ENCODE data around the gene MFAP3L. TPM values are rescaled to one million over a fixed set of nuclear protein-coding genes. Genes with fewer than 3 reads are reported as not detected.

The MFAP3L gene
- total RNA-seq, 6 experiments from 2014 or later = 0.94 to 6.4 (median 2.1) TPM

GRCh38 chr4:169999923-170000322 is 26.3 kb downstream of the MFAP3L start:
- H3K4me3 Mint-ChIP-seq = no peak overlapping the region
- H3K27me3 Mint-ChIP-seq (ENCODE audit: insufficient read depth) = peaks cover 8% of the 10 kb centered on the region; the same call in 1 of the 2 replicates
- H3K27ac Mint-ChIP-seq = no peak overlapping the region

DNA sequence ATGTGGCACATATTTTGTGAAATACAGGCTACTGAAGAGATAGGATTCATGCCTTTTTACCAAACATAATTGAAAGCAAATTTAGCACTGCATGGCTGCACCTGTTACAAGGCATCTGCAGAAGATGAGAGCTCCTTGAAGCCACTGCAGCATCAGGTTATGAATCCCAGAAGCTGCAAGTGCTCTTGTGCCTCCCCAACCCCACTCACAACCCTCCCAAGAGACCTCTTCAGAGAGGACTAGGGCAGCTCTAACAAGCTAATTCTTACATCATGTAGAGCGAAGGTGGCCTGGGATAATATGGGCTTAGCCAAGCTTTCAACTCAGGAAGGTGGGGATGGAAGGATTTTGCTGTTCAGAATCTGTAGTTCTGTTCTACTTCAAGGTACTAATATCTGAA is 27.2 kb downstream of the MFAP3L start:
- no peaks in the 10 kb centered on the region for H3K9me3 Mint-ChIP-seq

More at GRCh38 chr4:169999923-170000322, 26.3 kb downstream of the MFAP3L start:
- TF ChIP-seq CTCF (IDR thresholded peaks at IDR 0.05) = no peak
- Mint-ChIP-seq H3K4me1 (ENCODE audit: low read depth) (peaks cover 20% of the 10 kb centered on the region), H3K36me3 (ENCODE audit: low read depth) (no peaks in the 10 kb centered on the region), H3K9me3 (no peaks in the 10 kb centered on the region)
- DNase-seq = no peak

GRCh38 chr4:169996379-169997240 is 29.6 kb downstream of the MFAP3L start:
- Mint-ChIP-seq H3K27me3 (ENCODE audit: insufficient read depth) (peaks cover 18% of the 10 kb centered on the region), H3K36me3 (ENCODE audit: low read depth) (no peaks in the 10 kb centered on the region), H3K27ac (no peak overlapping the region), H3K9me3 (no peaks in the 10 kb centered on the region), H3K4me3 (no peak overlapping the region), H3K4me1 (ENCODE audit: low read depth) (peaks cover 10% of the 10 kb centered on the region)
- DNase-seq = no peak
- no peak for TF ChIP-seq CTCF (IDR thresholded peaks at IDR 0.05)

More for the DNA sequence above, 27.2 kb downstream of the MFAP3L start:
- H3K4me1 Mint-ChIP-seq (ENCODE audit: low read depth) = peaks cover 15% of the 10 kb centered on the region
- H3K27me3 Mint-ChIP-seq (ENCODE audit: insufficient read depth) = peaks cover 9% of the 10 kb centered on the region
- no peak for TF ChIP-seq CTCF (IDR thresholded peaks at IDR 0.05)
- no peak overlapping the region for H3K4me3 Mint-ChIP-seq
- no peak overlapping the region for H3K27ac Mint-ChIP-seq
- H3K36me3 Mint-ChIP-seq (ENCODE audit: low read depth) = no peaks in the 10 kb centered on the region
- DNase-seq = no peak

GRCh38 chr4:169993531-169993930 is 32.7 kb downstream of the MFAP3L start:
- Mint-ChIP-seq H3K36me3 (ENCODE audit: low read depth) (no peaks in the 10 kb centered on the region), H3K9me3 (no peaks in the 10 kb centered on the region), H3K27me3 (ENCODE audit: insufficient read depth) (peaks cover 23% of the 10 kb centered on the region), H3K27ac (no peak overlapping the region), H3K4me1 (ENCODE audit: low read depth) (peaks cover 19% of the 10 kb centered on the region), H3K4me3 (no peak overlapping the region)
- no peak for DNase-seq
- no peak for TF ChIP-seq CTCF (IDR thresholded peaks at IDR 0.05)

GRCh38 chr4:169988252-169988651 is 37.9 kb downstream of the MFAP3L start:
- DNase-seq = no peak
- no peaks in the 10 kb centered on the region for H3K36me3 Mint-ChIP-seq (ENCODE audit: low read depth)
- peaks cover 14% of the 10 kb centered on the region for H3K27me3 Mint-ChIP-seq (ENCODE audit: insufficient read depth)
- no peak overlapping the region for H3K4me3 Mint-ChIP-seq
- peaks cover 26% of the 10 kb centered on the region for H3K4me1 Mint-ChIP-seq (ENCODE audit: low read depth)
- no peaks in the 10 kb centered on the region for H3K9me3 Mint-ChIP-seq
- TF ChIP-seq CTCF (IDR thresholded peaks at IDR 0.05) = no peak
- no peak overlapping the region for H3K27ac Mint-ChIP-seq
